Measurements from ENCODE around the gene TMTC2.

Gene TMTC2

DNA sequence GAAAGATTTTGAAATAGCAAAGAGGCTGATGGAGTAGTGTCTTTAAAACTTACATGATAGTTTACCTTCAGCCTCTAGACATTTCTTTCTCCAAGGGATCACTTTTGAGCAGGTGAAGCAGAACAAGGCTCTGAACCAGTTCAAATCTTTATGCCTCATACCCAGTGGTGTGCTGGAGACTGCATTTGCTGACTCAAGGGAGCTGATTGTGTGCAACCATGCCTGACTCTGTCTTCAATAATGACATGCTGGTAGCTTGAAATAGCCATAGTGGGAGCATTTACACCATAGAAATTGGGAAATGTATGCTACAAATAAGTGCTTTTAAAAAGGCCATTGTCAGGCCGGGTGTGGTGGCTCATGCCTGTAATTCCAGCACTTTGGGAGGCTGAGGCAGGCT, 482.0 kb downstream of the TMTC2 start:
- H3K4me1 ChIP-seq (ENCODE audit: insufficient read depth, poor library complexity, severe bottlenecking) = no peaks in the 10 kb centered on the region
- H3K4me3 ChIP-seq (ENCODE audit: severe bottlenecking) = no peak overlapping the region
- no peaks in the 10 kb centered on the region for H3K9me3 ChIP-seq (ENCODE audit: severe bottlenecking)
- TF ChIP-seq, protein P1, sequence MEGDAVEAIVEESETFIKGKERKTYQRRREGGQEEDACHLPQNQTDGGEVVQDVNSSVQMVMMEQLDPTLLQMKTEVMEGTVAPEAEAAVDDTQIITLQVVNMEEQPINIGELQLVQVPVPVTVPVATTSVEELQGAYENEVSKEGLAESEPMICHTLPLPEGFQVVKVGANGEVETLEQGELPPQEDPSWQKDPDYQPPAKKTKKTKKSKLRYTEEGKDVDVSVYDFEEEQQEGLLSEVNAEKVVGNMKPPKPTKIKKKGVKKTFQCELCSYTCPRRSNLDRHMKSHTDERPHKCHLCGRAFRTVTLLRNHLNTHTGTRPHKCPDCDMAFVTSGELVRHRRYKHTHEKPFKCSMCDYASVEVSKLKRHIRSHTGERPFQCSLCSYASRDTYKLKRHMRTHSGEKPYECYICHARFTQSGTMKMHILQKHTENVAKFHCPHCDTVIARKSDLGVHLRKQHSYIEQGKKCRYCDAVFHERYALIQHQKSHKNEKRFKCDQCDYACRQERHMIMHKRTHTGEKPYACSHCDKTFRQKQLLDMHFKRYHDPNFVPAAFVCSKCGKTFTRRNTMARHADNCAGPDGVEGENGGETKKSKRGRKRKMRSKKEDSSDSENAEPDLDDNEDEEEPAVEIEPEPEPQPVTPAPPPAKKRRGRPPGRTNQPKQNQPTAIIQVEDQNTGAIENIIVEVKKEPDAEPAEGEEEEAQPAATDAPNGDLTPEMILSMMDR (IDR thresholded peaks at IDR 0.05; ENCODE audit: poor library complexity, severe bottlenecking) = no peak
- no peak for DNase-seq (ENCODE audit: low spot score)
- H3K27ac ChIP-seq (ENCODE audit: poor library complexity, severe bottlenecking) = no peak overlapping the region
- no peaks in the 10 kb centered on the region for H3K36me3 ChIP-seq (ENCODE audit: low read depth)
- no peak for ATAC-seq (ENCODE audit: low read depth)
- no peaks in the 10 kb centered on the region for H3K27me3 ChIP-seq (ENCODE audit: insufficient read depth, poor library complexity, severe bottlenecking)

DNA sequence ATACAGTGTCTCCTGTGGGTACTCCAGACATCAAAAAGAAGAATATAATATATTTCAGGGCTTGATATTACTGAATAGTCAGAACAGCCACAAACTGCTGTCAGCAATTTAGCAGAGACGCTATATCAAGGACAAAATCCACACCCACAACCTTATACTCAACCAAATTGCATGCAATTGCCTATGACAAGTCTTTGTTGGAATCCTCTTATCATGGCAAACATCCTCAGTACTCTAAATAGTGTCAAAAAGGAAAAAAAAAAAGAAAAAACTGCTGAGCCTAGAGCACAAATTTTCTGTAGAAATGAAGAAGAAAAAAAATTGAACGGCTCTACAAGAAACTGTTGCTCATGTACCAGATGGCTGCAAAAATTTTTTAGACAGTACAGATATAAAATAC, 485.7 kb downstream of the TMTC2 start:
- H3K36me3 ChIP-seq (ENCODE audit: low read depth) = no peaks in the 10 kb centered on the region
- no peaks in the 10 kb centered on the region for H3K27me3 ChIP-seq (ENCODE audit: insufficient read depth, poor library complexity, severe bottlenecking)
- DNase-seq (ENCODE audit: low spot score) (no peak), ATAC-seq (ENCODE audit: low read depth) (no peak)
- H3K27ac ChIP-seq (ENCODE audit: poor library complexity, severe bottlenecking) = no peak overlapping the region
- no peaks in the 10 kb centered on the region for H3K9me3 ChIP-seq (ENCODE audit: severe bottlenecking)
- H3K4me3 ChIP-seq (ENCODE audit: severe bottlenecking) = no peak overlapping the region
- TF ChIP-seq, protein P1 (IDR thresholded peaks at IDR 0.05; ENCODE audit: poor library complexity, severe bottlenecking) = no peak
- no peaks in the 10 kb centered on the region for H3K4me1 ChIP-seq (ENCODE audit: insufficient read depth, poor library complexity, severe bottlenecking)

DNA sequence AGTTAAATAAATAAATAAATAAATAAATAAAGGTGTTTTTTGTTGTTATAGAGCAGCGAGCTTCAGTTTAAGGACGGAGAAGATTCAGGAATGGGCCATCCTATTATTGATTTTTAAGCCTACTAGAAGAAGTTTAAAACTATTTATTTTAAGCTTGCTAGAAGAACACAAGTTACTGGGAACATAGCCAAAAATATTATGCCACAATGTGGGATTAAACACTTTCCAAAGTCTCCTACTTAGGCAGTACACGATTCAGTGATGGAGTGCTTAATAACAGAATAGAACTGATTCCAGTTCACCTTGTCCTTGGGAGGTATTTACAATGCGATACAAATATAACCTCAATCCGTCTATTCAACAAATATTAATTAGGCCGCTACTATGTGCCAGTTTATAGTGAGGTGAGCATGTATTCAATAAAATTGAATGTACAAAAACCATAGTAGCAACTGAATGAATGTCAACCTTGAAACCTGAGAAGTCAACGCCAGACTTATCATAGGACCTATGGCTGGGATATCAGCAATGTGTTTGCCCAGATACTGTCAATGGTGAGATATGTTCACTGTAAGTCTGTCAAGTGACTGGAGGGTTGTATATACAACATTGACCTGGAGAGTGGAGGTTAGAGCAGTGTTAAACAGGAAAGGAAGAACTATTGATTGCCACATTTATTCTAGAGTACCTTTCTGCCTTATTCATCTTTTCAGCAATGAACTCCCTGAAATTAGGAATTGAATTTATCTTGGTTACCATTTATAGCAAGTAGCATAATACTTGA, 486.4 kb downstream of the TMTC2 start:
- DNase-seq (ENCODE audit: low spot score) = no peak
- Histone ChIP-seq H3K4me3 (ENCODE audit: severe bottlenecking) (no peak overlapping the region), H3K27ac (ENCODE audit: poor library complexity, severe bottlenecking) (no peak overlapping the region)

GRCh38 chr12:83179999-83180398, 493.3 kb downstream of the TMTC2 start:
- Histone ChIP-seq H3K4me3 (ENCODE audit: severe bottlenecking) (no peak overlapping the region), H3K27me3 (ENCODE audit: insufficient read depth, poor library complexity, severe bottlenecking) (no peaks in the 10 kb centered on the region), H3K4me1 (ENCODE audit: insufficient read depth, poor library complexity, severe bottlenecking) (no peaks in the 10 kb centered on the region), H3K9me3 (ENCODE audit: severe bottlenecking) (no peaks in the 10 kb centered on the region), H3K36me3 (ENCODE audit: low read depth) (no peaks in the 10 kb centered on the region), H3K27ac (ENCODE audit: poor library complexity, severe bottlenecking) (no peak overlapping the region)
- DNase-seq (ENCODE audit: low spot score) = no peak
- ATAC-seq (ENCODE audit: low read depth) = no peak
- TF ChIP-seq, protein P1 (IDR thresholded peaks at IDR 0.05; ENCODE audit: poor library complexity, severe bottlenecking) = no peak

More for the DNA sequence above, 486.4 kb downstream of the TMTC2 start:
- no peak for ATAC-seq (ENCODE audit: low read depth)
- H3K4me1 ChIP-seq (ENCODE audit: insufficient read depth, poor library complexity, severe bottlenecking) = no peaks in the 10 kb centered on the region
- TF ChIP-seq, protein P1 (IDR thresholded peaks at IDR 0.05; ENCODE audit: poor library complexity, severe bottlenecking) = no peak
- no peaks in the 10 kb centered on the region for H3K27me3 ChIP-seq (ENCODE audit: insufficient read depth, poor library complexity, severe bottlenecking)
- H3K36me3 ChIP-seq (ENCODE audit: low read depth) = no peaks in the 10 kb centered on the region
- H3K9me3 ChIP-seq (ENCODE audit: severe bottlenecking) = no peaks in the 10 kb centered on the region

DNA sequence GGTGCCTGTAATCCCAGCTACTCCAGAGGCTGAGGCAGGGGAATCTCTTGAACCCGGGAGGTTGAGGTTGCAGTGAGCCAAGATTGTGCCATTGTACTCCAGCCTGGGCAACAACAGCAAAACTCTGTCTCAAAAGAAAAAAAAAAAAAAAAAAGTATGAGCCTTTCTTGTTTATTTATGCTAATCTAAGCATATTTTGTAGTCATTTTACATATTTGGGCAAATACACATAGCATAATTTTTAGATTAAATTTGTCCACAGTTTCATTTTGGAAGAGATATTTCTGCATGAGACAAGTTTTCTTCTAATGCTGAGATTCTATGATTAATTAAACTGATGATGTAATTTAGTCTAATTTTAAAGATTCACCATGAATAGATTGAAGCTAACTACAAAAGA, 494.4 kb downstream of the TMTC2 start:
- ATAC-seq (ENCODE audit: low read depth) (no peak), DNase-seq (ENCODE audit: low spot score) (no peak)
- Histone ChIP-seq H3K4me3 (ENCODE audit: severe bottlenecking) (no peak overlapping the region), H3K27ac (ENCODE audit: poor library complexity, severe bottlenecking) (no peak overlapping the region), H3K36me3 (ENCODE audit: low read depth) (no peaks in the 10 kb centered on the region), H3K4me1 (ENCODE audit: insufficient read depth, poor library complexity, severe bottlenecking) (no peaks in the 10 kb centered on the region), H3K27me3 (ENCODE audit: insufficient read depth, poor library complexity, severe bottlenecking) (no peaks in the 10 kb centered on the region), H3K9me3 (ENCODE audit: severe bottlenecking) (no peaks in the 10 kb centered on the region)
- TF ChIP-seq, protein P1 (IDR thresholded peaks at IDR 0.05; ENCODE audit: poor library complexity, severe bottlenecking) = no peak
